SJSA1 (cell line): Measurements from ENCODE around the gene MYH11. TPM values are rescaled to one million over a fixed set of nuclear protein-coding genes. Genes with fewer than 3 reads are reported as not detected.

ENCODE experiments used
- DNase-seq, 2 experiments: peaks; one replicate each; pipeline ENCODE4 v3.0.0-alpha.2; 2015 to 2020; ENCODE audit warnings: low spot score in 2 of 2, low read depth in 1 of 2
- H3K27ac ChIP-seq: fragments of 250-450 bp; sonication (Bioruptor Pico); 2 replicates; pipeline ENCODE4 v1.5.1; 2020; ENCODE audit warnings: mild to moderate bottlenecking, moderate library complexity
- H3K27me3 ChIP-seq: fragments of 250-450 bp; sonication (Bioruptor Pico); replicated peaks from 2 replicates; pipeline ENCODE4 v1.5.1; 2020; ENCODE audit warnings: mild to moderate bottlenecking, moderate library complexity
- H3K36me3 ChIP-seq: fragments of 250-450 bp; sonication (Bioruptor Pico); 2 replicates; pipeline ENCODE4 v1.5.1; 2020; ENCODE audit warnings: mild to moderate bottlenecking
- H3K4me1 ChIP-seq: fragments of 250-450 bp; sonication (Bioruptor Pico); replicated peaks from 2 replicates; pipeline ENCODE4 v1.6.1; 2021; ENCODE audit warnings: mild to moderate bottlenecking
- H3K4me3 ChIP-seq: fragments of 250-450 bp; sonication (Bioruptor Pico); 2 replicates; pipeline ENCODE4 v1.5.1; 2020; ENCODE audit warnings: mild to moderate bottlenecking
- H3K9me3 ChIP-seq: fragments of 250-450 bp; sonication (Bioruptor Pico); replicated peaks from 2 replicates; pipeline ENCODE4 v1.5.1; 2020; ENCODE audit warnings: mild to moderate bottlenecking
- total RNA-seq: library from RNA; depleted of rRNA; stranded (reverse); fragments of >200 nt; shearing (Covaris generic); gene quantifications from 2 replicates; pipeline ENCODE4 v1.2.3, GENCODE V29; 2014; rRNA removed

Gene MYH11
- 0.03 and 0.16 TPM in 2 replicates for total RNA-seq

GRCh38 chr16:15856901-15857698 is at the start of gene MYH11:
TSS of gene MYH11 (minus strand) at chr16:15857028. CDS start at chr16:15838252, 18,776 bp downstream.
- Histone ChIP-seq H3K4me1 (peaks cover 16% of the 10 kb centered on the region; the same call in 1 of the 2 replicates), H3K36me3 (no peaks in the 10 kb centered on the region), H3K27ac (no peak within 1 kb of the TSS), H3K27me3 (peaks cover 36% of the 10 kb centered on the region), H3K4me3 (peak within 1 kb of the TSS; percentile 41), H3K9me3 (no peaks in the 10 kb centered on the region)
- DNase-seq = no peak

DNA sequence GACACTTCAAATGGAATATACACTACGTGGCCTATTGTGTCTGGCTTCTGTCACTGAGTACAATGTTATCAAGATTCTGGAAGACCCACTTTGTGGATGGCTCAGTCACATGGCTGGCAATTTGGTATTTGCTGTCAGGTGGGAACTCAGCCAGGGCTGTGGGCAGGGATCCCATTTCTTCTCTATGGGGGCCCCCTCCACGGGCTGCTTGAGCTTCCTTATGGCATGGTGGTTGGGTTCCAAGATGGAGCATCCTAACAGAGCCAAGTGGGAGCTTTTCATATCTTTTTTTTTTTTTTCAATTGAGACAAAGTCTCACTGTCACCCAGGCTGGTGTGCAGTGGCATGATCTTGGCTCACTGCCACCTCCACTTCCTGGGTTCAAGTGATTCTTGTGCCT is 49.6 kb upstream of the MYH11 start:
- Histone ChIP-seq H3K27me3 (no peaks in the 10 kb centered on the region), H3K9me3 (no peaks in the 10 kb centered on the region), H3K36me3 (no peaks in the 10 kb centered on the region), H3K4me3 (no peak overlapping the region), H3K27ac (no peak overlapping the region), H3K4me1 (no peaks in the 10 kb centered on the region)
- DNase-seq = no peak

GRCh38 chr16:15903960-15904359 is 47.1 kb upstream of the MYH11 start:
- Histone ChIP-seq H3K27me3 (no peaks in the 10 kb centered on the region), H3K36me3 (no peaks in the 10 kb centered on the region), H3K4me1 (peaks cover 9% of the 10 kb centered on the region), H3K9me3 (no peaks in the 10 kb centered on the region), H3K4me3 (no peak overlapping the region), H3K27ac (no peak overlapping the region)
- DNase-seq = no peak

GRCh38 chr16:15900901-15901500 is 44.2 kb upstream of the MYH11 start:
- no peak for DNase-seq
- Histone ChIP-seq H3K4me1 (peaks cover 11% of the 10 kb centered on the region), H3K27ac (no peak overlapping the region), H3K27me3 (no peaks in the 10 kb centered on the region), H3K4me3 (no peak overlapping the region), H3K9me3 (no peaks in the 10 kb centered on the region), H3K36me3 (no peaks in the 10 kb centered on the region)

DNA sequence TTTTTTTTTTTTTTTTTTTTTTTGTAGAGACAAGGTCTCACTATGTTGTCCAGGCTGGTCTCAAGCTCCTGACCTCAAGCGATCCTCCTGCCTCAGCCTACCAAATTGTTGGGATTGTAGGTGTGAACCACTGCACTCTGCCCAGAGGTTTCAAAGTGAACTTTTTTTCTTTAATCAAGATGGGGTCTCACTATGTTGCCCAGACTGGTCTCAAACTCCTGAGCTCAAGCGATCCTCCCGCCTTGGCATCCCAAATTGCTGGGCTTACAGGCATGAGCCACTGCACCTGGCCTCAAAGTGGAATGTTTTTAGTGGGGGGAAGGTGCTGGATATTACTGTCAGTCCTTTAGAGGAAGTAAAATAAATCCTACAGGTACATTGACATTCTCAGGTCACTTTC is 43.5 kb upstream of the MYH11 start:
- Histone ChIP-seq H3K4me3 (no peak overlapping the region), H3K9me3 (no peaks in the 10 kb centered on the region), H3K27ac (no peak overlapping the region), H3K4me1 (peaks cover 11% of the 10 kb centered on the region), H3K27me3 (no peaks in the 10 kb centered on the region), H3K36me3 (no peaks in the 10 kb centered on the region)
- no peak for DNase-seq

DNA sequence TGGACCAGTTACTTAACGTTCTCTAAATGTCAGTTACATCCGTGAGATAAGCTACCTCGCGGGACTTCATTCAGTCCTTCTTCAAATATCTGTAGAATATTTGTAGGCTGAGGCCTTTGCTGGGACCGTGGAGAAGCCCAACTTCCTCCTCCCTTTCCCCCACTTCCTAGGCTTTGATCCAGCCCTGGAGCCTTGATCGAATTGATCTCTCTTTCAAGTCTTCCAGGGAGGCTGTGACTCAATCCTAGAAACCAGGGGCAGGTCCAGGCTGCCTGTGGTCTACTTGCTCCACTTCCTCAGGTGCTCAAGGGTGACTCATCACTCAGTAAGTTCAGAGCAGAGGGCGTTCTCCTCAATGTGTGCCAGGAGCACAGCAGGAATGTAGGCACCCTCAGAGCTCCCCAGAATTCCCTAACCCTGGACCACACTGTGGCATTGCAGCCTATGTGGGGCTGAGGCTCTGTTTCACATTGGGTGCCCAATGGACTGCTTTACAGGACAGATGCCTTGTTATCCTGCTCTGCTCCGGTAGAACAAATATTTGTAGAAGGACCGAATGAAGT is 42.8 kb upstream of the MYH11 start:
- H3K27ac ChIP-seq = no peak overlapping the region

GRCh38 chr16:15898654-15899053 is 41.8 kb upstream of the MYH11 start:
- Histone ChIP-seq H3K4me3 (no peak overlapping the region), H3K4me1 (peaks cover 11% of the 10 kb centered on the region), H3K27ac (no peak overlapping the region), H3K36me3 (no peaks in the 10 kb centered on the region), H3K27me3 (no peaks in the 10 kb centered on the region), H3K9me3 (no peaks in the 10 kb centered on the region)
- DNase-seq = no peak

More for the DNA sequence above, 42.8 kb upstream of the MYH11 start:
- H3K9me3 ChIP-seq = no peaks in the 10 kb centered on the region
- H3K4me1 ChIP-seq = peaks cover 11% of the 10 kb centered on the region
- no peaks in the 10 kb centered on the region for H3K27me3 ChIP-seq
- H3K4me3 ChIP-seq = no peak overlapping the region
- H3K36me3 ChIP-seq = no peaks in the 10 kb centered on the region
- DNase-seq = peak; percentile 40 to 62

GRCh38 chr16:15897834-15898254 is 41.0 kb upstream of the MYH11 start:
- Histone ChIP-seq H3K27me3 (no peaks in the 10 kb centered on the region), H3K27ac (no peak overlapping the region), H3K4me1 (peaks cover 11% of the 10 kb centered on the region), H3K4me3 (no peak overlapping the region), H3K9me3 (no peaks in the 10 kb centered on the region), H3K36me3 (no peaks in the 10 kb centered on the region)
- DNase-seq = no peak

GRCh38 chr16:15897121-15897780 is 40.4 kb upstream of the MYH11 start:
- no peak overlapping the region for H3K4me3 ChIP-seq
- no peak for DNase-seq
- no peaks in the 10 kb centered on the region for H3K9me3 ChIP-seq
- H3K4me1 ChIP-seq = peaks cover 11% of the 10 kb centered on the region
- H3K36me3 ChIP-seq = no peaks in the 10 kb centered on the region
- H3K27me3 ChIP-seq = no peaks in the 10 kb centered on the region
- H3K27ac ChIP-seq = no peak overlapping the region

DNA sequence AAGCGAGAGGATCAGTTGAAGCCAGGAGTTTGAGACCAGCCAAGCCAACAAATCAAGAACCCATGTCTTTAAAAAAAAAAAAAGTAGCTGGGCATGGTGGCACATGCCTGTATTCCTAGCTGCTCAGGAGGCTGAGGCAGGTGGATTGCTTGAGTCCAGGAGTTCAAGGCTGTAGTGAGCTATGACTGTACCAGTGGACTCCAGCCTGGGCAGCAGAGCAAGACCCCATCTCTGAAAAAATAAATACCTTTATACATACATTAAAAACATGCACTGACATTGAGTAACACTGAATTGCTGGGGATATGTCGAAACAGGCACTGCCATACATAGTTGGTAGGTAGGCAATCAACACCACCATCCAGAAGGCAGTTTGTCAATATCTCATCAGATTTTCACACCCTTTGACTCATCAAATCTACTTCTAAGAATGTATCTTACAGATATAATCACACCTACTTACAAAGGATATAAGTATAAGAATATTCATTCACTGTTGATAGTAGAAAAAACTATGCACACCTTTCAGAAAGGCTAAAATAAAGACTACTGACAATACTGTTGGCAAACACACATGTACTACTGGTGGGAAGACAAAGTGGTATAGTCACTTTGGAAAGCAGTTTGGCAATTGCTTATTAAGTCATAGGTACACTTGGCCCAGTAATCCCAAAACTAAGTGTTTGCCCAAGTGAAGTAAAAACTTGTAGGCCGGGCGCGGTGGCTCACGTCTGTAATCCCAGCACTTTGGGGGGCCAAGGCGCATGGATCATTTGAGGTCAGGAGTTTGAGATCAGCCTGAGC is 37.9 kb upstream of the MYH11 start:
- Histone ChIP-seq H3K9me3 (no peaks in the 10 kb centered on the region), H3K4me3 (no peak overlapping the region), H3K27me3 (no peaks in the 10 kb centered on the region), H3K4me1 (peaks cover 10% of the 10 kb centered on the region), H3K36me3 (no peaks in the 10 kb centered on the region), H3K27ac (no peak overlapping the region)
- DNase-seq = no peak

DNA sequence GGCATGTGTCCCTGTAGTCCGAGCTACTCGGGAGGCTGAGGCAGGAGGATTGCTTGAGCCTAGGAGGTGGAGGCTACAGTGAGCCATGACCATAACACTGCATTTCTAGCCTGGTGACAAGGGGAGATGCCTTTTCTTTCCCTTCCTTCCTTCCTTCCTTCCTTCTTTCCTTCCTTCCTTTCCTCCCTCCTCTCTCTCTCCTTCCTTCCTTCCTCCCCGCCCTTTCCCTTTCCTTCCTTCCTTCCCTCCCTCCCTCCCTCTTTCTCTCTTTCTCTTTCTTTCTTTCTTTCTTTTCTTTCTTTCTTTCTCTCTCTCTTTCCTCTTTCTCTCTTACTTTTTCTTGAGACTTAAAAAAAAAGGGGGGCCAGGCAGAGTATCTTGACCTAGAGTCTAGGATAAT is 34.7 kb upstream of the MYH11 start:
- Histone ChIP-seq H3K9me3 (no peaks in the 10 kb centered on the region), H3K4me1 (peaks cover 14% of the 10 kb centered on the region), H3K27me3 (no peaks in the 10 kb centered on the region), H3K27ac (no peak overlapping the region), H3K36me3 (peaks cover 12% of the 10 kb centered on the region), H3K4me3 (no peak overlapping the region)
- DNase-seq = no peak

GRCh38 chr16:15888072-15888976 is 31.5 kb upstream of the MYH11 start, which contains the start of gene CEP20:
TSS of gene CEP20 (minus strand) at chr16:15888603. CDS start at chr16:15888585, 18 bp downstream.
- Histone ChIP-seq H3K4me1 (peaks cover 14% of the 10 kb centered on the region), H3K4me3 (peak within 1 kb of the TSS; percentile 72), H3K27ac (peak within 1 kb of the TSS; percentile 83), H3K9me3 (no peaks in the 10 kb centered on the region), H3K36me3 (peaks cover 29% of the 10 kb centered on the region), H3K27me3 (no peaks in the 10 kb centered on the region)
- peak; percentile 96 to 100 for DNase-seq
